ENCODE data around the gene ARHGEF11. TPM values are rescaled to one million over a fixed set of nuclear protein-coding genes. Genes with fewer than 3 reads are reported as not detected.

Gene ARHGEF11, protein sequence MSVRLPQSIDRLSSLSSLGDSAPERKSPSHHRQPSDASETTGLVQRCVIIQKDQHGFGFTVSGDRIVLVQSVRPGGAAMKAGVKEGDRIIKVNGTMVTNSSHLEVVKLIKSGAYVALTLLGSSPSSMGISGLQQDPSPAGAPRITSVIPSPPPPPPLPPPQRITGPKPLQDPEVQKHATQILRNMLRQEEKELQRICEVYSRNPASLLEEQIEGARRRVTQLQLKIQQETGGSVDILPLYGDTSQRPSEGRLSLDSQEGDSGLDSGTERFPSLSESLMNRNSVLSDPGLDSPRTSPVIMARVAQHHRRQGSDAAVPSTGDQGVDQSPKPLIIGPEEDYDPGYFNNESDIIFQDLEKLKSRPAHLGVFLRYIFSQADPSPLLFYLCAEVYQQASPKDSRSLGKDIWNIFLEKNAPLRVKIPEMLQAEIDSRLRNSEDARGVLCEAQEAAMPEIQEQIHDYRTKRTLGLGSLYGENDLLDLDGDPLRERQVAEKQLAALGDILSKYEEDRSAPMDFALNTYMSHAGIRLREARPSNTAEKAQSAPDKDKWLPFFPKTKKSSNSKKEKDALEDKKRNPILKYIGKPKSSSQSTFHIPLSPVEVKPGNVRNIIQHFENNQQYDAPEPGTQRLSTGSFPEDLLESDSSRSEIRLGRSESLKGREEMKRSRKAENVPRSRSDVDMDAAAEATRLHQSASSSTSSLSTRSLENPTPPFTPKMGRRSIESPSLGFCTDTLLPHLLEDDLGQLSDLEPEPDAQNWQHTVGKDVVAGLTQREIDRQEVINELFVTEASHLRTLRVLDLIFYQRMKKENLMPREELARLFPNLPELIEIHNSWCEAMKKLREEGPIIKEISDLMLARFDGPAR (N-terminal part only)
- total RNA-seq (ENCODE audit: low replicate concordance), result 33.7 and 43.7 TPM in 2 replicates
- long read RNA-seq, result 0 reads

DNA sequence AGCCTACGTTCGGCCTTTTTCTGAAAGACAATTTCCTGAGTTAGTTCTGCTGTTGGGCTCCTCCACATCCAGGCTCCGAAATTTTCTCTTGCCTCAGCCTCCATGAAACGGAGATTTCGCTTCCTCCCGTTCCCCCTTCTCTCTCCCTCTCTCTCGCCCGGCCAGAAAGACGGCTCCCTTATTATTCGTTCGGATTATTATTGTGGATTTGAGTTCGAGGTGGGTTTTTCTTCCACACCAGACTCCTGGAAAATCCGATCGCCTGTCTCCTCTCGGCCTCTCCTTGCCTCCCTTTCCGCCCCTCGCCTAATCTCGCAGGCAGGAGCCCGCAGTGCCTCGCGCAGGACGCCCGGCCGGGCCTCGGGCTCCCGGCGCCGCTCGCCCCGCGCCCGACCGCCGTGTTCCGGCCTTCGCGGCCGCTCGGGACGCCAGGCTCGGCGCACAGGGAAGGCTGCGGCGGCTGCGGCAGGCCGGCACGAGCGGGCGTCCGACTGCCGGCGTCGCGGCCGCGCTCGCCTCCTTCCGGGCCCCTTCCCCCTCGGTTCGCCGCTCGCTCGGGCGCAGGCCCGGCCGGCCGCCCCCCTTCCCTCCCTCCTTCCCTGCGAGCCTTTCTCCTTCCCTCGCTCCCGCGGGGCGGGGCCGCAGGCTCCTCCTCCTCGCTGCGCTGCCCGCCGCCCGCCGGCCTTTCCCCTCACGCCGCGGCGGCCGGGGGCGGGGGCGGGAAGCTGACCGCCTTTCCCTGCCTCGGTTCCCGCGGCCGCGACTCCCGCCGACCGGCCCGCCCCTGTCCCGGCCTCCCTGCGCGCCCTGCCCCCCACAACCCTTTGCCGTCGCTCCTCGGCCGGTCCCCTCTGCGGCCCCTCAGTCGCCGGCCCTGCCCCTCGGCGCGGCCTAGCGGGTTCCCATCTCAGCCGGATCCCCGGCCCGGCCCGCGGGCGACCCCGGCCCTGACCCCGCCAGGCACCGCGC, at the start of gene ARHGEF11:
ARHGEF11 (minus strand) TSS at position 493 of the 969 bp plus-strand sequence. CDS start 1,412 bp downstream, outside the sequence.
- Mint-ChIP-seq H3K9me3 (no peaks in the 10 kb centered on the region), H3K27me3 (no peaks in the 10 kb centered on the region), H3K4me3 (peak within 1 kb of the TSS; percentile 97), H3K4me1 (ENCODE audit: unreplicated experiment) (peaks cover 44% of the 10 kb centered on the region), H3K36me3 (peaks cover 5% of the 10 kb centered on the region), H3K27ac (peak within 1 kb of the TSS; percentile 94)
- DNase-seq (ENCODE audit: extremely low spot score, unreplicated experiment), result peak; percentile 92
- TF ChIP-seq, protein P1, sequence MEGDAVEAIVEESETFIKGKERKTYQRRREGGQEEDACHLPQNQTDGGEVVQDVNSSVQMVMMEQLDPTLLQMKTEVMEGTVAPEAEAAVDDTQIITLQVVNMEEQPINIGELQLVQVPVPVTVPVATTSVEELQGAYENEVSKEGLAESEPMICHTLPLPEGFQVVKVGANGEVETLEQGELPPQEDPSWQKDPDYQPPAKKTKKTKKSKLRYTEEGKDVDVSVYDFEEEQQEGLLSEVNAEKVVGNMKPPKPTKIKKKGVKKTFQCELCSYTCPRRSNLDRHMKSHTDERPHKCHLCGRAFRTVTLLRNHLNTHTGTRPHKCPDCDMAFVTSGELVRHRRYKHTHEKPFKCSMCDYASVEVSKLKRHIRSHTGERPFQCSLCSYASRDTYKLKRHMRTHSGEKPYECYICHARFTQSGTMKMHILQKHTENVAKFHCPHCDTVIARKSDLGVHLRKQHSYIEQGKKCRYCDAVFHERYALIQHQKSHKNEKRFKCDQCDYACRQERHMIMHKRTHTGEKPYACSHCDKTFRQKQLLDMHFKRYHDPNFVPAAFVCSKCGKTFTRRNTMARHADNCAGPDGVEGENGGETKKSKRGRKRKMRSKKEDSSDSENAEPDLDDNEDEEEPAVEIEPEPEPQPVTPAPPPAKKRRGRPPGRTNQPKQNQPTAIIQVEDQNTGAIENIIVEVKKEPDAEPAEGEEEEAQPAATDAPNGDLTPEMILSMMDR (conservative IDR thresholded peaks at IDR 0.05), result no peak

DNA sequence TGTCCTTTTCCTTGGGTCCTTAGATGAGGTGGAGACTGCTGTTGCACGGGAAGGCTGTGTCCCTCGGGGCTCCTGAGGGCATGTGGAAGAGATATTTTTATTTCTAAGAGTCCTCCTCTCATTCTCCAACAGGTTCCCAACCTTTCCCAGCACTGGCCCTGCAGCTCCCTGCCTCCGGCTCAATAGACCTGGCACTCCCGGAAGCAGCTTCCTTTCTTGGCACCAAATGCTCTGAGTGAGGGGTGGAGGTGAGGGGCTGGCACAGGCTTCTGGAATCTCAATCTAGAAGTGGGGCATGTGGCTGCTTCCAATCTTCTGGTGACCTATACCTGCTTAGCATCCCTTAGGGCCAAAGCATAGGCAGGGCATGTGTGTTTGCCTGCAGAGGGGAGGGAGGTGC, 49.5 kb upstream of the ARHGEF11 start:
- Mint-ChIP-seq H3K27me3 (no peaks in the 10 kb centered on the region), H3K4me1 (ENCODE audit: unreplicated experiment) (peaks cover 6% of the 10 kb centered on the region), H3K27ac (no peak overlapping the region), H3K4me3 (no peak overlapping the region), H3K36me3 (no peaks in the 10 kb centered on the region), H3K9me3 (no peaks in the 10 kb centered on the region)
- TF ChIP-seq, protein P1 (conservative IDR thresholded peaks at IDR 0.05), result no peak
- DNase-seq (ENCODE audit: extremely low spot score, unreplicated experiment), result no peak

DNA sequence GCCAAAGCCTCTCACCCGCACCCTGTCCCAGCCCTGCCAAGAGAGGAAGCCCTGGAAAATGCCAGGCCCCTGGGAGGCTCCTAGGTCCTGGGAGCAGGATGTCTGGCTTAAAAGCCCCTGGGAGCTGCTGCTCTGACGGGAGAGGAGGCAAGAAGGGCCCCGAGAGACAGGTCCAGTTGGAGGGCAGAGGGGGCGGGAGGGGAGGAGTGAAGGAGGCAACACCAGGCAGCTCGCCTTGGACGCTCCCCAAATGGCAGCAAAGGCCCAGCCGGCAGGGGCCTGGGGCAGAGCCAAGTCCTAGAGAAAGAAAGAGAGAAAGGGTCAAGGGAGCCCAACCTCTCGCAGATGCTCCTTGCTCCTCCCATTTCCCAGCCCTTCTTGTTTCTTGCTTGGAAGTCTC, 47.3 kb upstream of the ARHGEF11 start:
- Mint-ChIP-seq H3K36me3 (no peaks in the 10 kb centered on the region), H3K27me3 (no peaks in the 10 kb centered on the region), H3K4me1 (ENCODE audit: unreplicated experiment) (peaks cover 12% of the 10 kb centered on the region), H3K27ac (no peak overlapping the region), H3K9me3 (no peaks in the 10 kb centered on the region), H3K4me3 (no peak overlapping the region)
- TF ChIP-seq, protein P1 (conservative IDR thresholded peaks at IDR 0.05), result no peak
- DNase-seq (ENCODE audit: extremely low spot score, unreplicated experiment), result no peak

DNA sequence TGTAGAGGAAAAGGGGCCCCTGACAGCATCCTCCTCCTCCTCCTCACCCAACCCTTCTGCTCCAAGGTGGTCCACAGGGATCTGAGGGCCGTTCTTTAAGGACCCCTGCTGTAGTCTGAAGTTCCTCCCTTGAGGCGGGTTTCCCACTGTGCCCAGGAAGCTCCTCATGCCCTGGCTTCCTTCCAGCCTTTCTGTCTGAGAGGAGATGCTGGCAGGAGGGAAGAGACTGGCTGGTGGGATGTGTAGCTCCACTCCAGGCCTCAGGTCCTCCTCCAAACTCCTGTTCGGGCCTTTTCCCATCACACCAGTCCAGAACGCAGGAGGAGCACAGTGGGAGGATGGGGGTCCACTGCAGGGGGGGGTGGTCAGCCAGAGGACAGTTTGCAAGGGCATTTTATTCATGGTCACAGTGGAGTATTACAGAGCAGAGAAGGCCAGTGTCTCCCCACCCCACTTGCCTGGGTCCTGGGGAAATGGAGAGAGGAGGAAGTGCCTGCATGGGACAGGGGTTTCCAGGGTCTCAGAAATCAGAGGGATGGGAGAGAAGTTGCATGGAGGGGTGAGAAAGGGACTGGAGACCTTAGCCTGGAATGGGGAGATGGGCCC, 46.2 kb upstream of the ARHGEF11 start:
- Mint-ChIP-seq H3K27ac (no peak overlapping the region), H3K36me3 (no peaks in the 10 kb centered on the region), H3K9me3 (no peaks in the 10 kb centered on the region), H3K27me3 (no peaks in the 10 kb centered on the region), H3K4me3 (no peak overlapping the region), H3K4me1 (ENCODE audit: unreplicated experiment) (peaks cover 12% of the 10 kb centered on the region)
- TF ChIP-seq, protein P1 (conservative IDR thresholded peaks at IDR 0.05), result no peak
- no peak for DNase-seq (ENCODE audit: extremely low spot score, unreplicated experiment)
